Stomach (tissue), 9 donors: ENCODE results near the gene NEU3. TPM values are rescaled to one million over a fixed set of nuclear protein-coding genes. Genes with fewer than 3 reads are reported as not detected.
"Not testable (repeated sequence)": the region's sequence is repeated elsewhere in the genome, so short reads cannot be mapped to it uniquely, and the experiment has no call there.

ENCODE experiments used
- DNase-seq, 2 donors: peaks; one replicate each; pipeline versions ENCODE4 v3.0.0 to v3.0.0-alpha.2; 2013 to 2019
- H3K27ac ChIP-seq, 5 donors: fragments of 200-600 bp in 4 of 5; sonication (generic) in 4 of 5; one replicate each; pipeline ENCODE4 v1.5.1; 2013 to 2019; ENCODE audit warnings: mild to moderate bottlenecking in 1 of 5, moderate library complexity in 1 of 5
- H3K27me3 ChIP-seq, 3 donors: fragments of 200-600 bp; sonication (generic); one replicate each; pipeline ENCODE4 v1.5.1; 2017 to 2019; ENCODE audit warnings: mixed run types in 1 of 3
- H3K36me3 ChIP-seq, 4 donors: fragments of 200-600 bp; sonication (generic); 1 replicate in 3 of 4; 2 replicates in 1 of 4; pipeline ENCODE4 v1.5.1; 2016 to 2019
- H3K4me1 ChIP-seq, 4 donors: fragments of 200-600 bp; sonication (generic); one replicate each; pipeline ENCODE4 v1.5.1; 2016 to 2019
- H3K4me3 ChIP-seq, 4 donors: fragments of 200-600 bp; sonication (generic) in 3 of 4; one replicate each; pipeline ENCODE4 v1.5.1; 2016 to 2019; ENCODE audit warnings: mild to moderate bottlenecking in 1 of 4
- H3K9me3 ChIP-seq, 4 donors: fragments of 200-600 bp; sonication (generic); one replicate each; pipeline ENCODE4 v1.5.1; 2016 to 2019
- CTCF ChIP-seq, 7 experiments: fragments of 450-650 bp in 4 of 7; fragments of 200-600 bp in 3 of 7; sonication (generic) in 3 of 7; IDR thresholded peaks; one replicate each; pipeline ENCODE4 v1.5.1; 2016 to 2019; ENCODE audit warnings: antibody characterized with exemption in 7 of 7, control low read depth in 2 of 7, mild to moderate bottlenecking in 1 of 7
- EP300 ChIP-seq: sonication (generic); formaldehyde crosslinking; IDR thresholded peaks from one replicate; pipeline ENCODE4 v1.6.1; 2017; ENCODE audit warnings: antibody characterized with exemption
- POLR2A ChIP-seq, 4 donors: fragments of 450-650 bp; IDR thresholded peaks; one replicate each; pipeline ENCODE4 v1.6.1; 2016; ENCODE audit warnings: antibody characterized with exemption in 4 of 4, control low read depth in 2 of 4, mild to moderate bottlenecking in 1 of 4, moderate library complexity in 1 of 4
- POLR2AphosphoS5 ChIP-seq, 3 donors: sonication (generic); formaldehyde crosslinking; IDR thresholded peaks; one replicate each; pipeline ENCODE4 v1.6.1; 2016; ENCODE audit warnings: antibody characterized with exemption in 3 of 3
- WGBS, 5 donors: extraction: QIAGEN DNeasy Blood & Tissue Kit in 3 of 5; methylation state at CpG; one replicate each; pipeline versions ENCODE4 v1.1.5 to v1.1.7; 2013 to 2018; 5-methylcytosine and 5-hydroxymethylcytosine counted together
- intact Hi-C: fragments of 100-400 bp; cut with DNase I; formaldehyde crosslinking; loops from one replicate; pipeline ENCODE4 v1.15.1; 2023; ENCODE audit warnings: low total_unique reads
- polyA plus RNA-seq, 3 donors: library from polyadenylated mRNA; stranded (reverse); fragments of 200-250 nt; gene quantifications; one replicate each; pipeline ENCODE4 v1.2.3, GENCODE V29; 2013
- total RNA-seq, 5 donors: library from RNA; depleted of rRNA; stranded (reverse); fragments of >200 nt; gene quantifications; one replicate each; pipeline versions ENCODE4 v1.1.0 to v1.2.3, GENCODE V29; 2014 to 2016
- donor health status: healthy with polysubstance abuse.
- donor health status: Bipolar disorder and iron deficiency.
- donor health status: healthy.

Gene NEU3
- total and polyA plus RNA-seq, 8 donors: 0.58 to 33.5 (median 3.7) TPM

- intact Hi-C loops: no loop called here
- Histone ChIP-seq H3K9me3 (no peaks in the 10 kb centered on the region), H3K27ac (no peak overlapping the region), H3K27me3 (no peaks in the 10 kb centered on the region), H3K36me3 (peaks cover 1 to 49% (median 43%) of the 10 kb centered on the region in 4 donors), H3K4me3 (no peak overlapping the region), H3K4me1 (no peaks in the 10 kb centered on the region)
- 81 to 89% (median 87%) methylated on average over 2 of the region's 2 CpGs for WGBS, 5 donors
- TF ChIP-seq CTCF (IDR thresholded peaks at IDR 0.05) (no peak), EP300 (no peak), POLR2AphosphoS5 (IDR thresholded peaks at IDR 0.05) (no peak), POLR2A (IDR thresholded peaks at IDR 0.05) (no peak)
- no peak for DNase-seq
These were observed 22.6 kb downstream of the NEU3 start for GRCh38 chr11:75011357-75011756.

- H3K27ac ChIP-seq: no peak overlapping the region
- intact Hi-C loops: no loop called here
- H3K36me3 ChIP-seq: peaks cover 0 to 44% (median 38%) of the 10 kb centered on the region in 4 donors
- DNase-seq: no peak
- TF ChIP-seq POLR2AphosphoS5 (IDR thresholded peaks at IDR 0.05) (no peak), EP300 (no peak), CTCF (IDR thresholded peaks at IDR 0.05) (no peak), POLR2A (IDR thresholded peaks at IDR 0.05) (no peak)
- no peaks in the 10 kb centered on the region for H3K4me1 ChIP-seq
- H3K27me3 ChIP-seq: no peaks in the 10 kb centered on the region
- H3K9me3 ChIP-seq: no peaks in the 10 kb centered on the region
- H3K4me3 ChIP-seq: no peak overlapping the region
- 86 to 96% (median 94%) methylated on average over 6 of the region's 6 CpGs for WGBS, 5 donors
These were observed 23.1 kb downstream of the NEU3 start for GRCh38 chr11:75011872-75012271.

GRCh38 chr11:75013051-75013450, 24.3 kb downstream of the NEU3 start:
- intact Hi-C loops: no loop called here

GRCh38 chr11:75014129-75014528, 25.4 kb downstream of the NEU3 start:
- no peak overlapping the region for H3K4me3 ChIP-seq
- peaks cover 0 to 23% (median 16%) of the 10 kb centered on the region in 4 donors for H3K36me3 ChIP-seq
- H3K27ac ChIP-seq: no peak overlapping the region
- no peaks in the 10 kb centered on the region for H3K27me3 ChIP-seq
- H3K4me1 ChIP-seq: no peaks in the 10 kb centered on the region
- intact Hi-C loops: no loop called here
- 8 to 14% (median 9%) methylated on average over 1 of the region's 1 CpG for WGBS, 5 donors
- H3K9me3 ChIP-seq: no peaks in the 10 kb centered on the region
- no peak for DNase-seq
- TF ChIP-seq POLR2A (IDR thresholded peaks at IDR 0.05) (no peak), CTCF (IDR thresholded peaks at IDR 0.05) (no peak), EP300 (no peak), POLR2AphosphoS5 (IDR thresholded peaks at IDR 0.05) (no peak)

More at GRCh38 chr11:75013051-75013450, 24.3 kb downstream of the NEU3 start:
- Histone ChIP-seq H3K4me3 (no peak overlapping the region), H3K4me1 (no peaks in the 10 kb centered on the region), H3K9me3 (no peaks in the 10 kb centered on the region), H3K27ac (no peak overlapping the region), H3K27me3 (no peaks in the 10 kb centered on the region), H3K36me3 (peaks cover 0 to 32% (median 26%) of the 10 kb centered on the region in 4 donors)
- no peak for DNase-seq
- TF ChIP-seq POLR2AphosphoS5 (IDR thresholded peaks at IDR 0.05) (no peak), EP300 (no peak), POLR2A (IDR thresholded peaks at IDR 0.05) (no peak), CTCF (IDR thresholded peaks at IDR 0.05) (no peak)

GRCh38 chr11:75019200-75019599, 30.5 kb downstream of the NEU3 start:
- H3K4me1 ChIP-seq, H3K4me3 ChIP-seq, H3K27me3 ChIP-seq, H3K27ac ChIP-seq, DNase-seq, H3K9me3 ChIP-seq, H3K36me3 ChIP-seq, intact Hi-C loops: not testable (repeated sequence)
- 92 to 100% (median 95%) methylated on average over 3 of the region's 3 CpGs for WGBS, 5 donors

- H3K36me3 ChIP-seq, H3K4me3 ChIP-seq, H3K27me3 ChIP-seq, H3K9me3 ChIP-seq, H3K27ac ChIP-seq, DNase-seq, H3K4me1 ChIP-seq: not testable (repeated sequence)
- WGBS, 5 donors: 73 to 81% (median 80%) methylated on average over 5 of the region's 5 CpGs
- intact Hi-C loops: loop anchor here (5.0 kb wide), 1 partner anchor 227 kb away; no protein-coding TSS in a partner anchor
These were observed 31.6 kb downstream of the NEU3 start for GRCh38 chr11:75020328-75020727.
